ENCODE data around the gene EZH2.

Gene EZH2

GRCh38 chr7:148847815-148848734 is 36.0 kb downstream of the EZH2 start:
- DNase-seq (ENCODE audit: low read depth), result no peak
- H3K4me3 ChIP-seq (ENCODE audit: control insufficient read depth, low read depth, low read length), result no peak overlapping the region
- TF ChIP-seq CTCF (conservative IDR thresholded peaks at IDR 0.05; ENCODE audit: control insufficient read depth, insufficient read depth, low read depth, low read length), result no peak

GRCh38 chr7:148838905-148839304 is 45.2 kb downstream of the EZH2 start:
- DNase-seq (ENCODE audit: low read depth), result no peak
- H3K4me3 ChIP-seq (ENCODE audit: control insufficient read depth, low read depth, low read length), result no peak overlapping the region
- TF ChIP-seq CTCF (conservative IDR thresholded peaks at IDR 0.05; ENCODE audit: control insufficient read depth, insufficient read depth, low read depth, low read length), result no peak

GRCh38 chr7:148835854-148836253 is 48.2 kb downstream of the EZH2 start:
- no peak for TF ChIP-seq CTCF (conservative IDR thresholded peaks at IDR 0.05; ENCODE audit: control insufficient read depth, insufficient read depth, low read depth, low read length)
- peak; percentile 28 for DNase-seq (ENCODE audit: low read depth)
- no peak overlapping the region for H3K4me3 ChIP-seq (ENCODE audit: control insufficient read depth, low read depth, low read length)

GRCh38 chr7:148834605-148835004 is 49.5 kb downstream of the EZH2 start:
- no peak overlapping the region for H3K4me3 ChIP-seq (ENCODE audit: control insufficient read depth, low read depth, low read length)
- no peak for TF ChIP-seq CTCF (conservative IDR thresholded peaks at IDR 0.05; ENCODE audit: control insufficient read depth, insufficient read depth, low read depth, low read length)
- no peak for DNase-seq (ENCODE audit: low read depth)

- TF ChIP-seq CTCF (conservative IDR thresholded peaks at IDR 0.05; ENCODE audit: control insufficient read depth, insufficient read depth, low read depth, low read length), result no peak
- H3K4me3 ChIP-seq (ENCODE audit: control insufficient read depth, low read depth, low read length), result no peak overlapping the region
- DNase-seq (ENCODE audit: low read depth), result no peak
These were observed 52.3 kb downstream of the EZH2 start for GRCh38 chr7:148831782-148832181.

- TF ChIP-seq CTCF (conservative IDR thresholded peaks at IDR 0.05; ENCODE audit: control insufficient read depth, insufficient read depth, low read depth, low read length), result no peak
These were observed 53.0 kb downstream of the EZH2 start for GRCh38 chr7:148830897-148831692.

More at GRCh38 chr7:148830897-148831692, 53.0 kb downstream of the EZH2 start:
- H3K4me3 ChIP-seq (ENCODE audit: control insufficient read depth, low read depth, low read length), result no peak overlapping the region
- DNase-seq (ENCODE audit: low read depth), result no peak
